CD14-positive monocyte (primary cell): ENCODE measurements around the gene LDLRAD4. TPM values are rescaled to one million over a fixed set of nuclear protein-coding genes. Genes with fewer than 3 reads are reported as not detected.

Experiments
- DNase-seq, 3 donors: peaks; one replicate each; pipeline ENCODE4 v3.0.0-alpha.2; 2011 to 2022
- H2AFZ ChIP-seq: 2 replicates; pipeline ENCODE4 v1.6.0; 2012; ENCODE audit warnings: mild to moderate bottlenecking, low read depth, low read length, inconsistent platforms; ENCODE audit not compliant: insufficient read depth, poor library complexity, severe bottlenecking
- H3K27ac ChIP-seq, 2 donors: 1 replicate in 1 of 2; 2 replicates in 1 of 2; pipeline ENCODE4 v1.5.1; 2012 to 2013; ENCODE audit warnings: low read length in 2 of 2, control low read depth in 1 of 2, inconsistent platforms in 1 of 2, low read depth in 1 of 2, mild to moderate bottlenecking in 1 of 2
- H3K27me3 ChIP-seq, 2 donors: one replicate each; pipeline versions ENCODE4 v1.6.0 to v1.6.1; 2011 to 2013; ENCODE audit warnings: low read length in 2 of 2; ENCODE audit not compliant: control insufficient read depth in 2 of 2, insufficient read depth in 2 of 2
- H3K36me3 ChIP-seq, 2 donors: replicated peaks in 1 of 2; 1 replicate in 1 of 2; 2 replicates in 1 of 2; pipeline versions ENCODE4 v1.5.1 to v1.6.1; 2012 to 2013; ENCODE audit warnings: low read length in 2 of 2, control low read depth in 1 of 2, inconsistent platforms in 1 of 2, mild to moderate bottlenecking in 1 of 2; ENCODE audit not compliant: insufficient read depth in 2 of 2, control insufficient read depth in 1 of 2
- H3K4me1 ChIP-seq, 2 donors: 1 replicate in 1 of 2; 2 replicates in 1 of 2; pipeline versions ENCODE4 v1.5.1 to v1.6.1; 2012 to 2013; ENCODE audit warnings: low read length in 2 of 2, control low read depth in 1 of 2, inconsistent platforms in 1 of 2, mild to moderate bottlenecking in 1 of 2, moderate library complexity in 1 of 2; ENCODE audit not compliant: insufficient read depth in 2 of 2, control insufficient read depth in 1 of 2
- H3K4me2 ChIP-seq: replicated peaks from 2 replicates; pipeline ENCODE3; 2012; ENCODE audit warnings: low read length, moderate library complexity, mild to moderate bottlenecking; ENCODE audit not compliant: poor library complexity, severe bottlenecking; ENCODE audit errors: extremely low read depth
- H3K4me3 ChIP-seq, 3 experiments: fragments of 200-600 bp in 1 of 3; sonication (generic) in 1 of 3; replicated peaks in 1 of 3; 1 replicate in 2 of 3; 2 replicates in 1 of 3; pipeline ENCODE4 v1.5.1; 2011 to 2013; ENCODE audit warnings: low read length in 3 of 3, mild to moderate bottlenecking in 3 of 3, control low read depth in 2 of 3, low read depth in 2 of 3, inconsistent platforms in 1 of 3, moderate library complexity in 1 of 3
- H3K79me2 ChIP-seq: 2 replicates; pipeline ENCODE4 v1.6.0; 2012; ENCODE audit warnings: mild to moderate bottlenecking, control low read depth, inconsistent platforms, low read length, moderate library complexity; ENCODE audit not compliant: insufficient read depth
- H3K9ac ChIP-seq: 2 replicates; pipeline ENCODE4 v1.6.0; 2017; ENCODE audit warnings: low read length, mild to moderate bottlenecking; ENCODE audit not compliant: insufficient read depth, poor library complexity, severe bottlenecking
- H3K9me3 ChIP-seq, 2 donors: replicated peaks in 1 of 2; 1 replicate in 1 of 2; 2 replicates in 1 of 2; pipeline versions ENCODE4 v1.5.1 to v1.6.1; 2012 to 2013; ENCODE audit warnings: low read length in 2 of 2, control low read depth in 1 of 2; ENCODE audit not compliant: control insufficient read depth in 1 of 2, insufficient read depth in 1 of 2
- H4K20me1 ChIP-seq: 2 replicates; pipeline ENCODE4 v1.6.0; 2012; ENCODE audit warnings: mild to moderate bottlenecking, low read length, control low read depth, moderate library complexity; ENCODE audit not compliant: insufficient read depth
- H3K27ac Mint-ChIP-seq, 7 donors: one replicate each; pipeline ENCODE4 v1.8.0; 2020; ENCODE audit warnings: mild to moderate bottlenecking in 7 of 7, mixed read lengths in 7 of 7, moderate library complexity in 6 of 7, inconsistent platforms in 2 of 7
- H3K27me3 Mint-ChIP-seq, 3 donors: one replicate each; pipeline ENCODE4 v1.8.0; 2021 to 2022; ENCODE audit warnings: low read depth in 3 of 3, mild to moderate bottlenecking in 3 of 3, mixed read lengths in 3 of 3, moderate library complexity in 3 of 3, inconsistent platforms in 1 of 3
- H3K36me3 Mint-ChIP-seq, 2 donors: one replicate each; pipeline ENCODE4 v1.8.0; 2020; ENCODE audit warnings: mixed read lengths in 2 of 2, inconsistent platforms in 1 of 2, mild to moderate bottlenecking in 1 of 2
- H3K4me1 Mint-ChIP-seq: one replicate; pipeline ENCODE4 v1.8.0; 2020; ENCODE audit warnings: mild to moderate bottlenecking, mixed read lengths
- H3K4me3 Mint-ChIP-seq, 2 donors: one replicate each; pipeline ENCODE4 v1.8.0; 2020; ENCODE audit warnings: mild to moderate bottlenecking in 2 of 2, mixed read lengths in 2 of 2, moderate library complexity in 1 of 2
- H3K9me3 Mint-ChIP-seq, 7 donors: one replicate each; pipeline ENCODE4 v1.8.0; 2020 to 2022; ENCODE audit warnings: mixed read lengths in 7 of 7, mild to moderate bottlenecking in 6 of 7, moderate library complexity in 6 of 7, inconsistent platforms in 2 of 7
- WGBS: methylation state at CpG from one replicate; pipeline ENCODE4 v1.1.5; 2013; ENCODE audit warnings: missing lambda C conversion rate; ENCODE audit not compliant: insufficient coverage; 5-methylcytosine and 5-hydroxymethylcytosine counted together
- intact Hi-C, 2 donors: fragments of 100-400 bp; cut with micrococcal nuclease; formaldehyde crosslinking; loops; one replicate each; pipeline versions ENCODE4 v1.15.0 to v1.15.1; 2023
- polyA plus RNA-seq, 3 donors: library from polyadenylated mRNA; depleted of rRNA in 1 of 3; unstranded in 2 of 3; stranded (reverse) in 1 of 3; fragments of 300-500 nt in 2 of 3; fragments of >200 nt in 1 of 3; fragmentation: Illumina TruSeq in 2 of 3; gene quantifications; 1 replicate in 2 of 3; 2 replicates in 1 of 3; pipeline ENCODE4 v1.2.3, GENCODE V29; 2012 to 2021
- TF ChIP-seq, protein P1 (sequence below): fragments of 200-600 bp; IDR thresholded peaks from one replicate; pipeline ENCODE4 v1.8.0; 2022; ENCODE audit warnings: antibody characterized with exemption, mild to moderate bottlenecking

The LDLRAD4 gene
- polyA plus RNA-seq, 3 donors: 13.5 to 15.4 (median 13.8) TPM

DNA sequence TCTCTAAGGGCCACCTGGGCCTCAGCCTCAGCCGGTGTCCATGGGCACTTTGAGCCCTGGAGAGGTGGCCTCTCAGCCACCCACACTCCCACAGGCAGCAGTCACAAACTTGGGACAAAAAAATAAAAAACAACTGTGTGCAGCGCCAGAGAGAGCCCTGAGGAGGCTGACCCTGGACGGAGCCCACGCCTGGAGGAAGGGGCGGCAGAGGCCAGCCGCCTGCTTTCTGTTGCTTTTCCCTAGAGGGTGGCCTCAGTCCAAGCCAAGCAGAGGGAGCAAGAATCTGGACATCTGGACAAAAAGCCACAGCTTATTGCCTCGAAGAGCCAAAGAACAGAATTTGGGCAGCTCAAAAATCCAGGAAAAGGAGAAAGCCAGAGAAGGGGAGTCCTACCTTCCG lies 43.3 kb upstream of the LDLRAD4 start:
- Histone ChIP-seq H3K36me3 (no peaks in the 10 kb centered on the region), H3K4me2 (no peak overlapping the region), H3K79me2 (no peaks in the 10 kb centered on the region), H4K20me1 (no peaks in the 10 kb centered on the region), H3K4me3 (no peak overlapping the region), H3K9me3 (no peaks in the 10 kb centered on the region), H3K27me3 (no peaks in the 10 kb centered on the region), H3K4me1 (no peaks in the 10 kb centered on the region), H3K27ac (no peak overlapping the region), H3K9ac (no peak overlapping the region), H2AFZ (no peak overlapping the region)
- Mint-ChIP-seq H3K36me3 (no peaks in the 10 kb centered on the region), H3K4me3 (no peak overlapping the region), H3K27ac (no peak overlapping the region), H3K4me1 (no peaks in the 10 kb centered on the region), H3K9me3 (no peaks in the 10 kb centered on the region), H3K27me3 (peaks cover 0 to 4% (median 2%) of the 10 kb centered on the region in 3 donors)
- TF ChIP-seq, protein P1, sequence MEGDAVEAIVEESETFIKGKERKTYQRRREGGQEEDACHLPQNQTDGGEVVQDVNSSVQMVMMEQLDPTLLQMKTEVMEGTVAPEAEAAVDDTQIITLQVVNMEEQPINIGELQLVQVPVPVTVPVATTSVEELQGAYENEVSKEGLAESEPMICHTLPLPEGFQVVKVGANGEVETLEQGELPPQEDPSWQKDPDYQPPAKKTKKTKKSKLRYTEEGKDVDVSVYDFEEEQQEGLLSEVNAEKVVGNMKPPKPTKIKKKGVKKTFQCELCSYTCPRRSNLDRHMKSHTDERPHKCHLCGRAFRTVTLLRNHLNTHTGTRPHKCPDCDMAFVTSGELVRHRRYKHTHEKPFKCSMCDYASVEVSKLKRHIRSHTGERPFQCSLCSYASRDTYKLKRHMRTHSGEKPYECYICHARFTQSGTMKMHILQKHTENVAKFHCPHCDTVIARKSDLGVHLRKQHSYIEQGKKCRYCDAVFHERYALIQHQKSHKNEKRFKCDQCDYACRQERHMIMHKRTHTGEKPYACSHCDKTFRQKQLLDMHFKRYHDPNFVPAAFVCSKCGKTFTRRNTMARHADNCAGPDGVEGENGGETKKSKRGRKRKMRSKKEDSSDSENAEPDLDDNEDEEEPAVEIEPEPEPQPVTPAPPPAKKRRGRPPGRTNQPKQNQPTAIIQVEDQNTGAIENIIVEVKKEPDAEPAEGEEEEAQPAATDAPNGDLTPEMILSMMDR: no peak
- DNase-seq: no peak
- intact Hi-C loops: no loop called here
- WGBS: 58% methylated on average over 5 of the region's 8 CpGs

DNA sequence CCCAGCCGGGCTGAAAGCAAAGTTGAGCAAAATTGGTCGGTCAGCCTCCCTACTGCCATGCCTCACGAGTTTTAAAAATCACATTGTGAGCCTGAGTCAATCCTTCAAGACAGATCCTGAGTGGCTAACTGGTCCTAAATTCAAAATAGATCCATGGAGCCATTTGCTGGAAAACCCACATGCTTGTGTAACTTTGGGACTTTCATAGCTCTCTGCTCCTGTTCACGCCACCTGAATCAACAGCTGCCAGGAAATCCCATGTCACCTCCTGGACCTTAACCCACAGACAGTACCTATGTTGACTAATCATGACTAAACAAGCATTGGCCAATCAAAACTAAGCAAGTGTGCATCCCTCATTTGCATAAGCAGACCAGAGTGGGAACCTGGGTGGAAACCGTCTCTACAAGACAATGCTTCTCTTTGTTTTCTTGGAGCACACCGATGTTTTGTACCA lies 42.8 kb upstream of the LDLRAD4 start:
- no peak overlapping the region for H3K4me2 ChIP-seq
- Mint-ChIP-seq H3K4me3 (no peak overlapping the region), H3K27me3 (peaks cover 0 to 7% (median 2%) of the 10 kb centered on the region in 3 donors), H3K27ac (no peak overlapping the region), H3K36me3 (no peaks in the 10 kb centered on the region), H3K9me3 (no peaks in the 10 kb centered on the region), H3K4me1 (no peaks in the 10 kb centered on the region)
- TF ChIP-seq, protein P1: no peak
- no peak overlapping the region for H3K27ac ChIP-seq
- DNase-seq: no peak
- H4K20me1 ChIP-seq: no peaks in the 10 kb centered on the region
- H3K27me3 ChIP-seq: no peaks in the 10 kb centered on the region
- no peaks in the 10 kb centered on the region for H3K79me2 ChIP-seq
- WGBS: 97% methylated on average over 5 of the region's 6 CpGs
- H2AFZ ChIP-seq: no peak overlapping the region
- H3K36me3 ChIP-seq: no peaks in the 10 kb centered on the region
- no peaks in the 10 kb centered on the region for H3K9me3 ChIP-seq
- H3K4me1 ChIP-seq: no peaks in the 10 kb centered on the region
- no peak overlapping the region for H3K4me3 ChIP-seq
- intact Hi-C loops: no loop called here
- H3K9ac ChIP-seq: no peak overlapping the region
